Mesothelial cell of epicardium (in vitro differentiated cells): ENCODE results near the gene TPCN1. TPM values are rescaled to one million over a fixed set of nuclear protein-coding genes. Genes with fewer than 3 reads are reported as not detected.

ENCODE experiments used
- DNase-seq, 2 experiments: peaks; one replicate each; pipeline ENCODE4 v3.0.0; 2021; ENCODE audit warnings: low spot score in 2 of 2; ENCODE audit not compliant: unreplicated experiment in 2 of 2
- H3K27ac Mint-ChIP-seq: 2 replicates; pipeline ENCODE4 v1.8.0; 2021; ENCODE audit warnings: mixed read lengths
- H3K27me3 Mint-ChIP-seq: 2 replicates; pipeline ENCODE4 v1.8.0; 2021; ENCODE audit warnings: low read depth, mixed read lengths
- H3K36me3 Mint-ChIP-seq: 2 replicates; pipeline ENCODE4 v1.8.0; 2021; ENCODE audit warnings: mixed read lengths
- H3K4me1 Mint-ChIP-seq: 2 replicates; pipeline ENCODE4 v1.8.0; 2021; ENCODE audit warnings: mixed read lengths
- H3K4me3 Mint-ChIP-seq: 2 replicates; pipeline ENCODE4 v1.8.0; 2021; ENCODE audit warnings: mild to moderate bottlenecking, moderate library complexity, mixed read lengths
- H3K9me3 Mint-ChIP-seq: 2 replicates; pipeline ENCODE4 v1.8.0; 2021; ENCODE audit warnings: mixed read lengths
- total RNA-seq: library from RNA; stranded (reverse); gene quantifications from 3 replicates; pipeline ENCODE4 v1.2.1, GENCODE V29; 2021
- TF ChIP-seq, protein P1 (sequence below): fragments of 200-600 bp; sonication (generic); IDR thresholded peaks from one replicate; pipeline ENCODE4 v1.5.0; 2021; ENCODE audit warnings: antibody characterized with exemption; ENCODE audit not compliant: unreplicated experiment

Gene TPCN1
- total RNA-seq, 1 donor from 2014 or later, result 40.0 TPM

DNA sequence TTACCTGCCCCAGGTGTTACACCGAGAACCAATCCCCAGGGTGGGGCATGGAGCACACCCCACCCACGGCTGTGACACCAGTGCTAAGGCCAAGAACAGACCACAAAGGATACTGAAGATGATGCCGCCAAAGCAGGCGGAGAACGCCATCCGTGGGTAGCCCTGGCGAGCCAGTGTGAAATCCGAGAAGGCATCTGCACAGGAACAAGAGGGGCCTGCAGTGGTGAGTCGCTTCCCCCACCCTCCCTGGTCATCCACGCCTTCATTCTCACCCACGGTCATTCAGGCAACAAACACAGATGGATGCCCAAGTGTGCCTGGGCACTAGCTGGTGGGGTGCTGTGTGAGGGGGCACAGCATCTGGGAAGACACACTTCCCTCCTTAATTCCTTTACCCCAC is 85.1 kb downstream of the TPCN1 start:
- Mint-ChIP-seq H3K4me1 (no peaks in the 10 kb centered on the region), H3K9me3 (peaks cover 4% of the 10 kb centered on the region), H3K4me3 (no peak overlapping the region), H3K36me3 (peaks cover 24% of the 10 kb centered on the region), H3K27ac (no peak overlapping the region), H3K27me3 (no peaks in the 10 kb centered on the region)
- TF ChIP-seq, protein P1, sequence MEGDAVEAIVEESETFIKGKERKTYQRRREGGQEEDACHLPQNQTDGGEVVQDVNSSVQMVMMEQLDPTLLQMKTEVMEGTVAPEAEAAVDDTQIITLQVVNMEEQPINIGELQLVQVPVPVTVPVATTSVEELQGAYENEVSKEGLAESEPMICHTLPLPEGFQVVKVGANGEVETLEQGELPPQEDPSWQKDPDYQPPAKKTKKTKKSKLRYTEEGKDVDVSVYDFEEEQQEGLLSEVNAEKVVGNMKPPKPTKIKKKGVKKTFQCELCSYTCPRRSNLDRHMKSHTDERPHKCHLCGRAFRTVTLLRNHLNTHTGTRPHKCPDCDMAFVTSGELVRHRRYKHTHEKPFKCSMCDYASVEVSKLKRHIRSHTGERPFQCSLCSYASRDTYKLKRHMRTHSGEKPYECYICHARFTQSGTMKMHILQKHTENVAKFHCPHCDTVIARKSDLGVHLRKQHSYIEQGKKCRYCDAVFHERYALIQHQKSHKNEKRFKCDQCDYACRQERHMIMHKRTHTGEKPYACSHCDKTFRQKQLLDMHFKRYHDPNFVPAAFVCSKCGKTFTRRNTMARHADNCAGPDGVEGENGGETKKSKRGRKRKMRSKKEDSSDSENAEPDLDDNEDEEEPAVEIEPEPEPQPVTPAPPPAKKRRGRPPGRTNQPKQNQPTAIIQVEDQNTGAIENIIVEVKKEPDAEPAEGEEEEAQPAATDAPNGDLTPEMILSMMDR, result no peak
- no peak for DNase-seq

DNA sequence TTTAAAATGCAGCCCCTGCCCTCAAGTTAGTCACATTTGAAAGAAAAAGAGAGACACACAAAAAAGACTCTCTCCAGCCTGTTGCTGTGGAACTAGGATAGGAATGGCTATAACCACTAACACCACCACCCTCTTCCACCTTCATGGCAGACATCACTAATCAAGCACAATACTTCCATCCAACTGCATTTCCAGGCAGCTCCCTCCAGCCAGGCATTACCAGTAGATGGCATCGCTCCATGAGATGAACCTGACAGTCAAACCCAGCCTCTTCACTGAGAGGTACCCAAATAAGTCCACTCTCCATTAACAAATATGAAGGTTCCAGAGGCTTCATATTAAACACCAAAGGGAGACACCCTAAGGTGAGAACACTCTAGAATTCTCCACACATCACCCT is 89.2 kb downstream of the TPCN1 start:
- H3K4me3 Mint-ChIP-seq, result no peak overlapping the region
- H3K9me3 Mint-ChIP-seq, result peaks cover 4% of the 10 kb centered on the region
- peaks cover 3% of the 10 kb centered on the region for H3K4me1 Mint-ChIP-seq
- no peak for DNase-seq
- H3K27ac Mint-ChIP-seq, result no peak overlapping the region
- H3K36me3 Mint-ChIP-seq, result peaks cover 19% of the 10 kb centered on the region
- no peaks in the 10 kb centered on the region for H3K27me3 Mint-ChIP-seq
- TF ChIP-seq, protein P1, result no peak

DNA sequence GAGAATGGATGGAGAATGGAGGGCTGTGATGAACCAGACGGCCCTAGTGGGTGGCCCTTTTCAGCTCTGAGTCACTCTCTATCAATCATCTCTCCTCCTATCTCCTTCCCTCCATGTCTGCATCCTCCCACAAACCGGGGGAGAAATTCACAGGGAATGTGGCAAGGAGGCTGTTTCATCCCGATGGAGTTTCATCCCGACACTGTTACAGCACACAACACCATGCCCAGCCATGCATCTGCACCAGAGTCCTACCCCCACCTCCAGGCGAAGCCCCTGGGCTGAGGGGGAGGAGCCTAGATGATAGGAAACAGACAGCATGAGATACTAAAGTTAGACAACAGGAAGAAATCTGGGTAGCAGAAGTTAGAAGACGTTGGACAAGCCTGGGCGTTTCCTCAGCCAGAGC is 92.9 kb downstream of the TPCN1 start:
- peaks cover 24% of the 10 kb centered on the region for H3K36me3 Mint-ChIP-seq
- H3K27me3 Mint-ChIP-seq, result no peaks in the 10 kb centered on the region
- no peak for DNase-seq
- no peak overlapping the region for H3K27ac Mint-ChIP-seq
- H3K9me3 Mint-ChIP-seq, result peaks cover 4% of the 10 kb centered on the region
- H3K4me1 Mint-ChIP-seq, result peaks cover 3% of the 10 kb centered on the region
- TF ChIP-seq, protein P1, result no peak
- no peak overlapping the region for H3K4me3 Mint-ChIP-seq

DNA sequence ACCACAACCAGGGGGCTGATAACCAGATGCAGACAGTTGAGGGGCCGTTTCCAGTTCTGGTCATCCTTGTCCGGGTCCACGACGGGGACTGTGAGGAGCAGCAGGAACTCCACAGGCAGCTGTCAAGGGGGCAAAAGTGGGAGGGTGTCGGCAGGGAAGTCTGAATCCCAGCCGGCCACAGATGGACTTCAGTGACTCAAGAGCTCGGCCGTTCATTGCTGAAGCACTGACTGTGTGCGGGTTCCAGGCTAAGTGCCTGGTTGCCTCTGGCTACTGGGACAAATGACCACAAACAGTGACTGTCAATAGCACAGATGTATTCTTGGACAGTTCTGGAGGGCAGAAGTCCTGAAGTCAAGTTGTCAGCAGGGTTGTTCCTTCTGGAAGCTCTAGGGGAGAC is 94.1 kb downstream of the TPCN1 start:
- no peak overlapping the region for H3K4me3 Mint-ChIP-seq
- TF ChIP-seq, protein P1, result no peak
- no peaks in the 10 kb centered on the region for H3K27me3 Mint-ChIP-seq
- H3K4me1 Mint-ChIP-seq, result peaks cover 3% of the 10 kb centered on the region
- no peak overlapping the region for H3K27ac Mint-ChIP-seq
- DNase-seq, result no peak
- peaks cover 27% of the 10 kb centered on the region for H3K36me3 Mint-ChIP-seq
- peaks cover 4% of the 10 kb centered on the region for H3K9me3 Mint-ChIP-seq

DNA sequence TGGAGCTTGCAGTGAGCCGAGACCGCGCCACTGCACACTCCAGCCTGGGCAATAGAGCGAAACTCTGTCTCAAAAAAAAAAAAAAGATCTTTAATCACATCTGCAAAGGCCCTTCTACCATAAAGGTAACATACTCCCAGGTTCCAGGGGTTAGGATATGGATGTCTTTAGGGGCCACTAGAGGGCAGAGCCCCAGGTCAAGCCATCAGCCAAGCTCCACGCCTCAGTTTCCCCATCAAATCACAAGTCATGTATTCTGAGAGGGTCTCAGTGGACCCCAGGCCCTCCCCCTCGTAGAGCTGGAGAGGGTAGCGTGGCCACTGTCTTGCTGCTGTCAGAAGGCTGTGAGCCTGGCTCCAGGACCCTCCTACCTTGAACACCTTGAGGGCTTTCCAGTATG is 94.9 kb downstream of the TPCN1 start:
- H3K36me3 Mint-ChIP-seq, result peaks cover 27% of the 10 kb centered on the region
- no peak overlapping the region for H3K4me3 Mint-ChIP-seq
- TF ChIP-seq, protein P1, result no peak

DNA sequence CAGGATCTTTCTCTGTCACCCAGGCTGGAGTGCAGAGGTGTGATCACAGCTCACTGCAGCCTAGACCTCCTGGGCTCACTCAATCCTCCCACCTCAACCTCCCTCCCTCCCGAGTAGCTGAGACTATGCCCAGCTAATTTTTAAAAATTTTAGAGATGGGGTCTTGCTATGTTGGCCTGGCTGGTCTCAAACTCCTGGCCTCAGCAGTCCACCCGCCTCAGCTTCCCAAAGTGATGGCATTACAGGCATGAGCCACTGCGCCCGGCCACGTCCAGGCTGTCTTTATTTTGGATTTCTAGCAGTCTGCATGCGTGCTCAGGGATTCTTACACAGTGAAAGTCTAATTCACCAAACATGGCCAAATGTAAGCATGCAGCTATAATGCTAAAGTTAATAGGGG is 95.9 kb downstream of the TPCN1 start:
- Mint-ChIP-seq H3K9me3 (peaks cover 2% of the 10 kb centered on the region), H3K4me3 (no peak overlapping the region), H3K4me1 (peaks cover 3% of the 10 kb centered on the region), H3K36me3 (peaks cover 30% of the 10 kb centered on the region), H3K27ac (no peak overlapping the region), H3K27me3 (no peaks in the 10 kb centered on the region)
- DNase-seq, result no peak
- TF ChIP-seq, protein P1, result no peak

More for the DNA sequence above, 94.9 kb downstream of the TPCN1 start:
- no peaks in the 10 kb centered on the region for H3K27me3 Mint-ChIP-seq
- peaks cover 3% of the 10 kb centered on the region for H3K4me1 Mint-ChIP-seq
- no peak overlapping the region for H3K27ac Mint-ChIP-seq
- DNase-seq, result no peak
- H3K9me3 Mint-ChIP-seq, result no peaks in the 10 kb centered on the region
